VCaP (cell line): ENCODE measurements around the gene TMTC2.

Source experiments
- H3K27ac ChIP-seq: fragments of 450-650 bp; 2 replicates; pipeline ENCODE4 v1.5.1; 2017
- CTCF ChIP-seq: fragments of 450-650 bp; conservative IDR thresholded peaks from 2 replicates; pipeline ENCODE4 v1.5.1; 2017; ENCODE audit warnings: mild to moderate bottlenecking, moderate library complexity

The TMTC2 gene

DNA sequence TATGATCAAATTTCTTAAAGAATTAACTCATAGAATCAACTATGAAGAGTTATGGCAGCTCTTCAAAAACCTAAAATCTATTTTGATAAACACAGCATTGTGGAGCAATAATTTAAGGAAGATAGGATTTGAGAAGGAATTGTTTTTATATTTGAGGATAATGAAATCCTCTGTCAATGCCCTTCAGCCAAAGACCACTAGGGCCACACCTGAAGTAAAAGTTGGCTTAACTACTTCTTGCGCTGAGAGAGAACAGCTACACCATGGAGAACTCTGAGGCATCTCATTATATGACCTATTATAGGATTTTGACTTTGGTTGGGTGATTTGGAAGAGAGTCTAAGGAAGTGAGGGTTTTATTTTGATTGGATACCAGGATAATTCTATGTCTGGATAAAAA lies 237.2 kb downstream of the TMTC2 start:
- TF ChIP-seq CTCF: no peak
- no peak overlapping the region for H3K27ac ChIP-seq

GRCh38 chr12:82926630-82927029 lies 239.9 kb downstream of the TMTC2 start:
- no peak for TF ChIP-seq CTCF
- H3K27ac ChIP-seq: no peak overlapping the region

- no peak for TF ChIP-seq CTCF
- peak overlapping the region; percentile 99 for H3K27ac ChIP-seq
These were observed 243.6 kb downstream of the TMTC2 start for GRCh38 chr12:82930301-82930700.

DNA sequence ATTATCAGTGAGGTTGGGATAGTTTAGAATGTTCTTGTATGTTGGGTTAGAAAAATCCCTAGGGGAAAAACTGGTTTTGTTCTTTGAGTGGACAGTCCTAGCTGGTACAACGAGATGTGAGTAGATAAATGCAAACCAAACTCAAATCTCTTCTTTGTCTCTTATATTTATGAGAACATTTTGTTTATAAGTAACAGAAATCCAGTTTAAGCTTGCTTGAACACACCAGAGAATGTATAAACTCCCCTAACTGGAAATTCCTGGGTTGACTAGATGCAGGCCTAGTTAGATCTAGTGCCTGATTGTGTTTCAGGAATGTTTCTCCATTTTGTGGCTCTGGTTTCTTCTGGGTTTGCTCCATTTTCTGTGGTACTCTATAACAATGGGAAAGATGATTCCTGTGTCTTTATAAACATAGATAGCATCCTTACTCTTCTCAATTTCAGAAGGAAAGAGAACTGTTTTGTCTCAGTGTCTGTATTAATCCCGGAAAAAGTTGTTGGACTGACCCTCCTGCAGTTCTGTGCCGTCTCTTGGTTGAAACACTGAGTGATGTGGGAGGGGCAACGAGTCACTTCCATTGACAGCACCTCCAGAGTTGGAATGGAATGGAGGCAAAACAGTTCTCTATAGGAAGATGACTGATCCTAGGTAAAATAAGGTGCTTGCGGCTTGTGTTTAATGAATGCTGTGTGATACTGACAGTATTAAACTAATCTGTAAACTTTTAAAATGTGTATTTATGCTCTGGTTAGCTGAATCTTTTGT lies 244.8 kb downstream of the TMTC2 start:
- H3K27ac ChIP-seq: peak overlapping the region; percentile 99
- TF ChIP-seq CTCF: no peak

GRCh38 chr12:82937151-82937550 lies 250.4 kb downstream of the TMTC2 start:
- H3K27ac ChIP-seq: no peak overlapping the region
- TF ChIP-seq CTCF: no peak

DNA sequence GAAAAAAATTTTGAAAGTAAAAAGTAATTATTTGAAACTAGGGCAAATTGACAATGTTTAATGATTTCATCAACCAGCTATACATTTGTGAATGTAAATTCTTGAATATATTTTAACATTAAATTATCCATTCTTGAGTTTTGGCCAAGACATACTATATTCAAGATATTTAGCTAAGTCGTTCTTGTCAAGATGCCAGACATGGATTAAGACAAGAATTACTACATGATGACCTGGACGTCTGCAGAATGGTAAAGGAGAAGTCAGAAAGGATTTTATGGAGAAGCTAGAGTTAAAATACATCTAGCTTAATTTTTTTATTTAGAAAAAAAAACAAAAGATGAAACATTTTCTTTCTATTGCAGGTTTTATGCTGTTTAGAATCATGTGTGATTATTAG lies 255.8 kb downstream of the TMTC2 start:
- TF ChIP-seq CTCF: no peak
- no peak overlapping the region for H3K27ac ChIP-seq

- no peak for TF ChIP-seq CTCF
- no peak overlapping the region for H3K27ac ChIP-seq
These were observed 256.3 kb downstream of the TMTC2 start for GRCh38 chr12:82942991-82943401.
